Calu3 (cell line): ENCODE measurements around the gene FOXA3. TPM values are rescaled to one million over a fixed set of nuclear protein-coding genes. Genes with fewer than 3 reads are reported as not detected.

Source experiments
- Bru-seq: library from RNA; stranded (reverse); fragments of 400-500 nt; gene quantifications from one replicate; lab custom pipeline; 2021; lab: Mats Ljungman, UMichigan
- BruChase-seq, 2 experiments: library from RNA; stranded (reverse); fragments of 400-500 nt; gene quantifications; one replicate each; lab custom pipeline; 2021; lab: Mats Ljungman, UMichigan
- BruUV-seq: library from RNA; stranded (reverse); fragments of 400-500 nt; replicated peaks from 2 replicates; lab custom pipeline; 2021; lab: Mats Ljungman, UMichigan
- CTCF ChIA-PET: fragments of 300-600 bp; sonication (Branson Sonifier 250); formaldehyde crosslinking; loops from one replicate; lab custom pipeline; 2022; ENCODE audit warnings: antibody characterized with exemption; lab: Charles Lee
- DNase-seq: peaks from one replicate; pipeline ENCODE4 v3.0.0; 2022
- H3K27ac Mint-ChIP-seq: one replicate; pipeline ENCODE4 v1.8.0; 2022; ENCODE audit warnings: mixed read lengths; ENCODE audit not compliant: unreplicated experiment
- H3K27me3 Mint-ChIP-seq: one replicate; pipeline ENCODE4 v1.8.0; 2022; ENCODE audit warnings: mixed read lengths; ENCODE audit not compliant: unreplicated experiment
- H3K36me3 Mint-ChIP-seq: one replicate; pipeline ENCODE4 v1.8.0; 2022; ENCODE audit warnings: mild to moderate bottlenecking, moderate library complexity, mixed read lengths; ENCODE audit not compliant: insufficient read depth, unreplicated experiment
- H3K4me1 Mint-ChIP-seq: one replicate; pipeline ENCODE4 v1.8.0; 2022; ENCODE audit warnings: mild to moderate bottlenecking, low read depth, mixed read lengths; ENCODE audit not compliant: unreplicated experiment
- H3K4me3 Mint-ChIP-seq: one replicate; pipeline ENCODE4 v1.8.0; 2022; ENCODE audit warnings: mild to moderate bottlenecking, low read depth, moderate library complexity, mixed read lengths; ENCODE audit not compliant: unreplicated experiment
- H3K9me3 Mint-ChIP-seq: one replicate; pipeline ENCODE4 v1.8.0; 2022; ENCODE audit warnings: low read depth, mixed read lengths; ENCODE audit not compliant: unreplicated experiment
- intact Hi-C: fragments of 100-400 bp; cut with micrococcal nuclease; formaldehyde crosslinking; loops from one replicate; pipeline ENCODE4 v1.10.0; 2022; ENCODE audit not compliant: unreplicated experiment
- long read RNA-seq: library from polyadenylated mRNA; stranded (forward); transcript quantifications from one replicate; pipeline ENCODE4 v2.0.0, GENCODE V29; 2022
- total RNA-seq: library from RNA; stranded (reverse); gene quantifications from 2 replicates; pipeline ENCODE4 v1.2.3, GENCODE V29; 2022
- TF ChIP-seq, protein P1 (sequence below): fragments of 200-600 bp; IDR thresholded peaks from one replicate; pipeline ENCODE4 v1.8.0; 2022; ENCODE audit warnings: antibody characterized with exemption; ENCODE audit not compliant: unreplicated experiment

The FOXA3 gene
- 12.1 and 19.9 TPM in 2 replicates for total RNA-seq
- percentile 60 among the genes with signal in this experiment for Bru-seq, nascent RNA
- BruChase-seq, experiment 1, labeled RNA remaining after a 6-hour chase: percentile 42 among the genes with signal in this experiment
- percentile 50 among the genes with signal in this experiment for BruChase-seq, experiment 2, labeled RNA remaining after a 2-hour chase
- long read RNA-seq, transcript FOXA3-201 (2 exons, 1,989 nt): major isoform, 8 of 10 reads
- long read RNA-seq, partial matches to known transcripts: 0 of 10 reads
- long read RNA-seq, other reads (novel, unspliced or antisense): 2 of 10 reads

DNA sequence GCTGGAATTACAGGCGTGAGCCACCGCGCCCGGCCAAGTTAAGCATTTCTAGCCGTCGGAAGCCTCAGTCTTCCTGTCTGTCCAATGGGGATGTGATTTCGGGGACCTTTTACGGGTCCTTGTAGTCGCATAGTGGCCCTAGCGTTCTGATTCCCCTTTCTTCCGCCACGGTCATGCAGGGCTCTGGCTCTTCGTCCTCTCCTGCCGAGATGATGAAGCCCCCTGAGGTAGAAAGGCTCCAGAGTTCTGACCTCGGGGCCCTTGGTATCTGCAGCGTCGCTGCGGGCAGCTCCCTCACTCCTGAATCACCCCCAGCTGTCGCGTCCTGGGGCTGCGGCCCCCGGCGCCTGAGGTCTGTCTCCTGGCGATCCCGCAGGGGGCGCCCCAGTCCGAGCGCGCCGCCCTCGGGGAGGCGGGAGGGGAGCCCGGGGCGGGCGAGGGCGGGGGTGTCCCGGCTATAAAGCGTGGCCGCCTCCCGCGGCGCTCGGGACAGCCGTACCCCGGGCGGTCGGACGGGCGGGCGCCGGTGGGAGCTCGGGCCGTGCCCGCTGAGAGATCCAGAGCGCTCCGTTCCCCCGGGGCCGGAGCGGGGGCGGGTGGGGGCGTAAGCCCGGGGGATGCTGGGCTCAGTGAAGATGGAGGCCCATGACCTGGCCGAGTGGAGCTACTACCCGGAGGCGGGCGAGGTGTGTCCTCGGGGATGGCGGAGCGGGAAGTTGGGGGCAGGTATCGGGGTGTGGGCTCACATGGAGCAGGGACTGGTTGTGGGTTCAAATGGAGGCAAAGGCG lies at the start of gene FOXA3:
FOXA3 (plus strand) TSS at position 487 of the 789 bp plus-strand sequence; CDS start at position 618, 131 bp downstream.
- intact Hi-C loops: loop anchor here (1.0 kb wide), 1 partner anchor 18 kb away; no protein-coding TSS in a partner anchor
- CTCF ChIA-PET: interaction anchor here (0.6 to 3.6 kb wide), 21 partner anchors 12 to 1484 kb away, joined by 3 to 56 read pairs (median 4); partner anchors contain the start of genes CCDC61, IRF2BP1, MYPOP and SIX5

DNA sequence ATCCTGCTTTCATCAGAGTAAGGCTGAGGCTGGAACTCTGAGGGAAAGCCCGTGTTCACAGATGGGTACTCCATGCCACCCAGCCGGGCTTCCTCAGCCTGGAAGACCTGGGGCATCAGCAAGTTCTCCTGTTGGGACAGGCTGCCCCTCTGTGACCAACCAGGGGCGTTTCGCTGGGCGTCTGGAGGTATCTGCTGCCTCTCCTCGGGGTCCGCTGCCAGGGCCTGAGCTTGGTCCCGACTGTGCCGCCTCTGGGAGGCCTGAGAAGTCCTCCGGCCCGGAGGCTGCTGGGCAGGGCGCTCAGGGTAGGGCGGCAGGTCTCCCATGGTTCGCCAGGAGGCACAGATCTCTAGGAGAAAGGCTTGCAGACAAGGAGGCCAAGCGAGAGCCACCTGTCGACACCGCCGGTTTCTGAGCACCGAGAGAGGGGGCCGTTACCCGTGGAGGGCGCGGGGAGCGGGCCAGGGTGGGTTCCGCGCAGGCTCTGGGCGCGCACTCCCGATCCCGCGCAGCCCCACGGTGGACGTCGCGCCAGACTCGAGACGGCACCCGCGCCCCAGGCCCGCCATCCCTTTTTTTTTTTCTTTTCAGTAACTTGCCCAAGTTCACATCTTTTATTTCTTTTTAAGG lies 49.2 kb upstream of the FOXA3 start, which contains the start of gene RSPH6A:
RSPH6A (minus strand) TSS at position 458 of the 630 bp plus-strand sequence; CDS start at position 326, 132 bp downstream.
- H3K27me3 Mint-ChIP-seq: no peaks in the 10 kb centered on the region
- H3K27ac Mint-ChIP-seq: no peak within 1 kb of the TSS
- peaks cover 7% of the 10 kb centered on the region for H3K4me1 Mint-ChIP-seq
- TF ChIP-seq, protein P1, sequence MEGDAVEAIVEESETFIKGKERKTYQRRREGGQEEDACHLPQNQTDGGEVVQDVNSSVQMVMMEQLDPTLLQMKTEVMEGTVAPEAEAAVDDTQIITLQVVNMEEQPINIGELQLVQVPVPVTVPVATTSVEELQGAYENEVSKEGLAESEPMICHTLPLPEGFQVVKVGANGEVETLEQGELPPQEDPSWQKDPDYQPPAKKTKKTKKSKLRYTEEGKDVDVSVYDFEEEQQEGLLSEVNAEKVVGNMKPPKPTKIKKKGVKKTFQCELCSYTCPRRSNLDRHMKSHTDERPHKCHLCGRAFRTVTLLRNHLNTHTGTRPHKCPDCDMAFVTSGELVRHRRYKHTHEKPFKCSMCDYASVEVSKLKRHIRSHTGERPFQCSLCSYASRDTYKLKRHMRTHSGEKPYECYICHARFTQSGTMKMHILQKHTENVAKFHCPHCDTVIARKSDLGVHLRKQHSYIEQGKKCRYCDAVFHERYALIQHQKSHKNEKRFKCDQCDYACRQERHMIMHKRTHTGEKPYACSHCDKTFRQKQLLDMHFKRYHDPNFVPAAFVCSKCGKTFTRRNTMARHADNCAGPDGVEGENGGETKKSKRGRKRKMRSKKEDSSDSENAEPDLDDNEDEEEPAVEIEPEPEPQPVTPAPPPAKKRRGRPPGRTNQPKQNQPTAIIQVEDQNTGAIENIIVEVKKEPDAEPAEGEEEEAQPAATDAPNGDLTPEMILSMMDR: no peak
- no peak for DNase-seq
- BruUV-seq: no TSS peak
- intact Hi-C loops: no loop called here
- no peak within 1 kb of the TSS for H3K4me3 Mint-ChIP-seq
- H3K9me3 Mint-ChIP-seq: no peaks in the 10 kb centered on the region
- peaks cover 61% of the 10 kb centered on the region for H3K36me3 Mint-ChIP-seq
- CTCF ChIA-PET: interaction anchor here (0.7 kb wide), 1 partner anchor 50 kb away, joined by 3 read pairs; no protein-coding TSS in a partner anchor

More for the DNA sequence above, at the start of gene FOXA3:
- Mint-ChIP-seq H3K27ac (peak within 1 kb of the TSS; percentile 96), H3K27me3 (no peaks in the 10 kb centered on the region), H3K4me1 (peaks cover 48% of the 10 kb centered on the region), H3K36me3 (peaks cover 65% of the 10 kb centered on the region), H3K9me3 (no peaks in the 10 kb centered on the region), H3K4me3 (peak within 1 kb of the TSS; percentile 98)
- no TSS peak for BruUV-seq
- TF ChIP-seq, protein P1: peak; percentile 94
- peak; percentile 92 for DNase-seq

DNA sequence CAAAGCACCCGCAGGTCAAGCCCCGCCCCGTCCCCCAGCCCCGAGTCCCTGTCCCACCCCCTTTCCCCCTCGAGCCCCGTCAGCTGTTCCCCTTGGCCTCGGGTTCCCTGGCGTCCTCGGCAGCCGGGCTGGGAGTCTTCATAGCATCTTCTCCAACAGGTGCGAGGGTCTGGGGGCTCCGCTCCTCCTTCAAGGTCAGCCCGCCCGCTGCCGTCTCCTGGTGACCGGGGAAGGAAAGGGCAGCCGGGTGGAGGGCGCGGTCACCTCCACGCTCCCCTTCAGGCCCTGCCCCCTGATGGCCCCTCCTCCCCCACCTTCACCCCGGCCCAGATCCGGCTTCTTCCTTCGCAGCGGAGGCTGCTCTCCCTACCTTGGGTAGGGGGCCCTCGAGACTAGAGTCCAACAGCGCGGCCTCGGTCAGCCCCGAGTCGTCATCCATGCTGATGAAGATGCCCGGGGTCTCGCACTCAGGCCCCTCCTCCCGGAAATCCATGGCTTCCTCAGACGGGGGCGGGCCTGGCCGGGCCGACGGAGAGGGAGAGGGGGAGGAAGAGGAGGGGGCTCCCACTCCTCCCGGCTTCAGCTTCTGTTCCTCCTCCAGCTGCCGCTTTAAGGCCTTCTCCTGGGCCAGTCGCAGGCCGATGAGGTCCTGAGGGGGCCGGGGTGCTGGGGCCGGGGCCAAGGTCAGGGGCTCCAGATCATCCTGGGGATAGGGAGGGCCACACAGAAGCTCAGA lies 48.5 kb upstream of the FOXA3 start:
- DNase-seq: no peak
- intact Hi-C loops: no loop called here
- TF ChIP-seq, protein P1: no peak
- Mint-ChIP-seq H3K9me3 (no peaks in the 10 kb centered on the region), H3K4me1 (peaks cover 2% of the 10 kb centered on the region), H3K27me3 (no peaks in the 10 kb centered on the region), H3K36me3 (peaks cover 59% of the 10 kb centered on the region), H3K4me3 (no peak overlapping the region), H3K27ac (no peak overlapping the region)
- CTCF ChIA-PET: interaction anchor here (0.7 kb wide), 1 partner anchor 31 kb away, joined by 3 read pairs; no protein-coding TSS in a partner anchor
- BruUV-seq: TSS peak; percentile 27
